HG03432 (cell line): Measurements from ENCODE around the gene NSMCE1.

Experiments used
- ATAC-seq: cut with Tn5 transposase; IDR thresholded peaks from one replicate; pipeline ENCODE4 v1.9.1; 2021; ENCODE audit warnings: mild to moderate bottlenecking, moderate library complexity; ENCODE audit not compliant: unreplicated experiment

The NSMCE1 gene

DNA sequence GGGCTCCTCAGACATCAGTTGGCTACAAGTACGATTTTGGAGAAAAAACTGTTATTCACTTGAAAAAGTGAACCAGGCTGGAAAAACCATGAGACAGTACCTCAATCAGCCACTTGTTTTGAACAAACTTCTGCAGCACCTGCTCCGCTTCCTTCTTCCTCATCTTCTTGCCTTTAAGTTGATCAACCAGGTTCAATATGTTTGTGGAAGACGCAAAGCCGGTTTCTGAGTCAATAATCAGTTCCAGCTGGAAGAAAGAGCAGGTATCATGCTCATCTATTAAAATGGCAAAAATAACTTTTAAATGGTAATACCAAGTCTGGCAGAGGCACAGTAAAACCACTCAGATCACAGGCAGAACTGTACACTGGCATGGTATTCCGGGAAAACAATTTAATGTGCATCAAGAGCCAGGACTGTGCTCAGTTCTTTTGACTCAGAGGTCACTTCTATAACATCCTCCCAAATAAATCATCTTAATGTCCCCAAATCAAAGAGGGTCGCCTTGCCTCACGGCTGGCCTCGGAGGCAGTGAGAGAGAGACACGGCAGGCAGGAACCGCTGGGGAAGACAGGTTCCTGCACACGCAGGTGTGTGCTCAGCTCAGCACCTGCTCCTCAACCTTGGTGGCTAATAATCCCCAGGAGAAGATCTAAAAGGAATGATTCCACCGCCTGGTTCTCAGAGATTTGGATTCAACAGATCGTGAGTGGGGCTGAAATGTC, 35.5 kb downstream of the NSMCE1 start:
- no peak for ATAC-seq

DNA sequence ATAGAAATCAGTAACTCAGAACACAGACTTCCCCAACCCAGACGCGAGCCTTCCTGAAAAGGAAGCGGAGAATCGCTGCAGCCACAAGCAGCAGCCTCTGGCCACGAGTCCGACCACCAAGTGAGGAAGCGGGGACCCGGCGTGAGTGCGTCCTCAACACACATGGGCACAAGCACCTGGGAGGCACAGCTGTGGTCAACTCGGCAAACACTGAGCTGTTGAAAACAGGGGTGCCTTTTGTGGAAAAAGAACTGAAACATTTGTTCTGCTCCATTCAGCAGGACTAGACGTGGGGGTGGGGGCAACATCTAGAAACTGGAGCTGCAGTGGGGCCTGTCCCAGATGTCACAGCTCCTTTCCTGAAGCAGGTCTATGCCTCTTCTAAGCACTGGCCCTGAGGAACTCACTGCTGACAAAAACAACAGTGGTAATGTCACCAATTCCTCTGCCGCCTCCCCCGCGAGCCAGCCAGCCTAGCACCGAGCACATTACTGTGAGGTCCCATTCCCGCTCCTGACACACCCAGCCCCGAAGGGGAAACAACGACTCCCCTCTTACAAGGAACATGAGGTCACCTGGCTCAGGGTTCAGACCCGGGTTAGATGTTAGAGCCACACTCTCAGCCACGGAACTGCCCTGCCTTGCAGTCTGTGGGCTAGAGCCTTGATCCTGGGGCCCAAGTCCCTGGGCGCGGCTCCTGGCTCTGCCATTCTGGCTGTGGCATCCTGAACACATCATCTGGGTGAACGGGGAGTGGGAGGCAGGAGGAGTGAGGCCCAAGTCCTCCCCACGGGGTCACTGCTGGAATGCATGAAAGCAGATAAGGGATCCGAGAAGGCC, 36.3 kb downstream of the NSMCE1 start:
- peak; percentile 42 for ATAC-seq

DNA sequence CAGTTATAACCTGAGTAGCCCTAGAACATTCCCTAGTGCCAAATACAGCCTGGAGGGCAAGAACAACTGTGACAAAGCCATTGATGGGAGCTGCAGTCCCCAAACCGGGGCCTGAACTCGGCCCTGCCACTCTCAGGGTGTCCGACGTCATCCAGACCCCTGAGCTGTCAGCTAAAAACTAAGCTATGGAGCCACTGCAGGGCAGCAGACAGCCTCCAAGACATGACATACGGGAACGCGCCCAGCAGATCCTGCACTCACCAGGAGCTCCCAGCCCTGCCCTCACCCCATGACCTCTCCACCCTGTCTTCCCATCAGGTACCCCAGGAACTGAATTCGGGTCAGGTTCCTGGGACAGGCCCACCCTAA, 36.9 kb downstream of the NSMCE1 start:
- ATAC-seq, result no peak

DNA sequence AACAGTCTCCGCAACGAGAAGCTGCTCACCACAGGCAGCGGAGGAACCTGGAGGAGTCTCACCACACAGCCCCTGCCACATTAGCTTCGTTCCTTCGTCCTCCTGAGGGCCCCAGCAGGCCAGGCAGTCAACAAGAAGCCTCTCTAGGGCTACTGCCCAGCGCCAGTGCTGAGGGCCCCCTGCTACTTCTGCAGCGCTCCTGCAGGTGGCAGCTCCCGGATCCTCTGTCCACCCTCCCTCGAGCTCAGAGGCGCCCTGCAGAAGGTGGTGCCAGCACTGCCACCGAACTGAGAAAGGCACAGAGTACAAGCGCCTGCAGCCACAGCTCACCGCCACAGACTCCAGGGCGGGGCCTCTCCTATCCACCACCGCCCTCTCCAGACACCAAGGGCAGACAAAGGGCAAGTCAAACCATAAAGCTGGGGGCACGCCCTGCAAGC, 38.0 kb downstream of the NSMCE1 start:
- no peak for ATAC-seq

DNA sequence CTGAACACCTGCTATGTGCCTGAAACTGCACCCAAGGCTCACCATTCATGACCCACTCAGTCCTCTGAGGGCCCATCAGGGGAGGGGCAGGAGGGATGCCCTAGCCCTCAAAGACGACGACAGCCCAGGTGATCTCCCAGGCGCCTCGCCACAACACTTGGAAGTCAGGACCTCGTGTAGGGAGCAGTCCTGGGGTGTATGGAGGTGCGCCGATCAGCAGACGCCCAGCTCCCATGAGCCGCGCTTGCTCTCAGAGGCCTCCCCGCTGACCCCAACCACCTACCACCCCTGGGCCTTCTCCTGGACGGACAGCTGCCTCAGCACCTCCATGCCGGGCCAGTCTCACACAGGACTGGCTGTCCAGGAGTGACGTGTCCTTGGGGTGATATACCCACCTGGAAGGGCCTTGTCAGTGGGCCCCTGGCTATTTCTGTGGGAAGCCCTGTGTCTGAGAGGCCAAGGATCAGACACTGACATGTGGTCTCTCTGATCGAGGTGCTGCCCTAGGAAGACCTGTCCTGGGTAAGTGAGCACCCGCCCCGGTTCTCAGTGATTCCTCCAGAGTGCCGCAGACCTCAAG, 38.6 kb downstream of the NSMCE1 start:
- ATAC-seq, result no peak

DNA sequence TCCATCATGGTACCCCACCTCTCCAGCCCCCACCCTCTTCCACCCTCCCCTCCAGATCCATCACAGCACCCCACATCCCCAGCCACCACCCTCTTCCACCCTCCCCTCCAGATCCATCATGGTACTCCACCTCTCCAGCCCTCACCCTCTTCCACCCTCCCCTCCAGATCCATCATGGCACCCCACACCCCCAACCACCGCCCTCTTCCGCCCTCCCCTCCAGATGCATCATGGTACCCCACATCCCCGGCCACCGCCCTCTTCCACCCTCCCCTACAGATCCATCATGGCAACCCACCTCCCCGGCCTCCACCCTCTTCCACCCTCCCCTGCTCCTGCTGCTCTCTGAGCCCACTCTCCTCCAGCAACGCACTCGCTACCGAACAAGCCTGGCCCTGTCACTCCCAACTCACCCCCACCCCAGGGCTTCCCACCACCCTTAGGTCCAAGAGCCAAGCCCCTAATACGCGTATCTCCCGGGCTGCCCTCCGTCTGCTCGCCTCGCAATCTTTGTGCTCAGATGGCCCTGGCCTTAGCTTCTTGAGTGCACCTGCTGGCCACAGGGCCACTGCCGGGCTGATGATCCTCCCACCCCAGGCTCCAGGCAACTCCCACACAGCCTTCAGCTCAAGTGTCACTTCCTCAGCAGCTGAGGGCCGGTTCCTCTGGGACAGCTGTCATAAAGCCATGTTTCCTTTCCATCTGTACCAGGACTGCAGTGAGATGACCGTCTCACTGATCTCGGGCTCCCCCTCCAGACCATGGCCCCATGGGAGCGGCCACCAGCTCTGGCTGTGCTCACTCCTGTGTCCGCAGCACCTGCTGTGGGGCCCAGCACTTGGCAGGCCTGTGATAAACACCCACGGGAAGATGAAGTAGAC, 39.7 kb downstream of the NSMCE1 start:
- no peak for ATAC-seq

DNA sequence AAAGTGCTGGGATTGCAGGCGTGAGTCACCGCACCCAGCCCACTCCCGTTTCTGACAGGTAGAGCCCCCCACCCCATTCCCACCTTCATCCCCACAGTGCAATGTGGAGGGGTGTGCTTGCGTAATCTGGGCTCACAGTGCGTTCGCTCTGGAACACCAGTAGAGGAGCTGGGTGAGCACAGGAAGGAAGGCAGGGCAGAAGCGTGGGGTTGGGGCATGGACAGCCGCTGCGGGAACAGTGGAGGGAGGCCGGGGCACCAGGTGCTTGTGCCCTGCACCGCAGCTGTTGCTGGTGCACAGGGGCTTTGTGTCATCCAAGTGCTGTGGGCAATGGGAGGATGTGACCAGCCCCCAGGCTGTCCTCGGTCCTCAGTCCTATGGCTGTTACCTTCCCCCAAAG, 40.5 kb downstream of the NSMCE1 start:
- no peak for ATAC-seq

DNA sequence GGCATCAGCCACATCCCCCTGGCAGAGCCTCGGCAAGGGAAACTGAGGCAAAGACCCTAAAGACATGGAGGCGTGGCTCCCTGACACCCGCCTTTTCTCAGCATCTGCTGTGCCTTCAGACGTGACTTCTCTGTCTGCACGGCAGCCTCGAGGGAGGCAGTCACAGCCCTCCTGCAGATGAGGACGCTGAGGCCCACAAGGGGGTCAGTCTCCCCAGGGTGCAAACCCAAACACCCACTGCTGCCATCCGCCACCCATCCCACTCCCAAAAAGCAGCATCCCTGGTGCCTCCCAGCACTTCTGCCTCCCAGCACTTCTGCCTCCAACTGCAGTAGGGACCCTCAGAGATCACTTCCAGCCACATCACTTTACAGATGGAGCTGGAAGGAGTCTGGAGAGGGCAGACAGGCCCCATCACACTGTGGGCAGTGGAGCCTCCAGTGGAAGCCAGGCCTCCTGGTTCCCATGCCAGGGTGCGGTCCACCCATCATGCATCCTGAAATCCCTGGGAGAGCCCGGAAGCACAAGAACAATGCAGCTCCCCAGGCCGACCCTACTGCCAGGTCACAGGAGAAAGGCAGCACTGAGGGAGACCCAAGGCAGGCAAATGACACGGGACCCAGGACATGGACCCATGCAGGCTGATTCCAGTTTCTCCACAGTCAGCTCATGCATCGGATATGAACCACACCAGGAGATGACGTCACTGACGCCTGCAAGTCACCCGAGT, 41.4 kb downstream of the NSMCE1 start:
- no peak for ATAC-seq

DNA sequence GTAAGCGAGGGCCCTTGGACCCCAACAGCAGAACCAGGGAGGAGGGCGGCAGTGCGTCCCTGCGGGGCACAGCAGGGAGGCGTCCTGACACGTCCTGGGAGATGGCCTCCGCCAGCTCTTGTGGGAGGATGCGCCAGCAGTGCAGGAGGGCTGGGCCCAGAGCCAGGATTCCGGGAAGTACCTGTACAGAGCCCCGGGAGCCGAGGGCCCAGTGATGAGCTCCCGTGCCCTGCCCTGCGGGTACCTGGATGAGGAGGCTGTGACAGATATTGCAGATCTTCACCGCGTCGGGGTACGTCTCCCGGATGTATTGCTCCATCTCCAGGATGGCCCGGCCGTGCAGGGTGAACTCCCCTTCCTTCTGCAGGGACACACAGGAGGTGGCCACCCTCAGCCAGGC, 42.1 kb downstream of the NSMCE1 start:
- no peak for ATAC-seq

DNA sequence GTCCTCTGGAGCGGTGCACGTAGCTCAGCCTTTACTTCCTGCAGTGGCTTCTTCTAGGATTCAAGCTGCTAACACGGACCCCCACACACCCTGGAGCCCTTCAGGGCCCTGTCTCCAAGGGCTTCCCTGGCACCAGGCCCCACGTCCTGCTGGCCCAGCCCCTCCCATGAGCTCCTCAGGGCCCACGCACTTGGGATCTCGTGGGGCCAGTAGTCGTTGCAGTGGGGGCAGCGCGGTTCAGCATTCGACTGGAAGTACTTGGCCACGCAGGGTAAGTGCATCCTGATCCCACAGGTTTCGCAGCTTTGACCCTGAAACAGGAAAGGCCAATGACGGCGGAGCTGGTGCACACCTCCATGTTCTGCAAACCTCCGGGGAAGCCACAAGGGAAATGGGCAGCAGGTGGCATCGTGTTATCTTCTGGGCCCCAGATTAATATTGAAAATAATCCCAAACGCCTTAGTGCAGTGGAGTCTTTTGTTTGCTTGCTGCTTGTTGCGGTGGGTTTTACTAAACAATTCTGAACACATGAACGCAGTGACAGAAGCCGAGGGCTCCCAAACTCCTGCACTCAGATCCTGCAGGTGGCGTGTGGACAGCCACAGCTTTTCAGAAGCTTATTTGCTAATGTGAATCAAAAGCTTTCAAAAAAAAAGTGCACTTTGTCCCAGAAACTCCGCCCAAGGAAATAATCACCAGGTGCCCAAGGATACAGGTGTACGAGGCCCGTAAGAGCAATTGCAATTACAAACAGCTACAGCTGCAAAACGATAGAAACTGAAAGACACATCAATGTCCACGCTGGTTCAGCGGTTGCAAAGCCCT, 42.8 kb downstream of the NSMCE1 start:
- ATAC-seq, result no peak

DNA sequence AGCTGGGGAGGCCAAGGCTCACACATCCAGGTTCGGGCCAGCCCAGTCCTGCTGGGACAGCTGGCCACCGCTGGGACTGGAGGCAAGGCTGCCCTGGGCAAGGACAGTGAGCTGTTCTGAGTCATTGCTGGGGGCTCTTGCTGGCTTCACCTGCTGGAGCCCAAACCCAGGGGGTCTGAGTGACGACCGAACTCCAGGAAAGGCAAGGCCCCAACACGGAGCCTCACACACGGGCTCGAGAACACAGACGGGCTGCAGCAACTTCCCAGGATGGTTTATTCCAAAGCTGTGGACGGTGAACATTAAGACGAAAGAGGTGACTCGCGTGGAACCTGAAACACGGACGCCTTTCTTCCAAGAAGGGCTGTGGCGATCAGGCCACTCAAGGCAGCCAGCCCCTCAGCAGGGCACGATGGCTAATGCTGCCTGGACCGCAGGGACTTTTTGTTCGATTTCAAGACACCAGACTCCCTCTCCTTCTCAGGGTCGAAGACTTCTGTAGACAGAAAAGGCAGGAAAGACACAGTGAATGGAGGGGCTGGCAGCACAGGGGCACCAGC, 43.8 kb downstream of the NSMCE1 start:
- ATAC-seq, result no peak

DNA sequence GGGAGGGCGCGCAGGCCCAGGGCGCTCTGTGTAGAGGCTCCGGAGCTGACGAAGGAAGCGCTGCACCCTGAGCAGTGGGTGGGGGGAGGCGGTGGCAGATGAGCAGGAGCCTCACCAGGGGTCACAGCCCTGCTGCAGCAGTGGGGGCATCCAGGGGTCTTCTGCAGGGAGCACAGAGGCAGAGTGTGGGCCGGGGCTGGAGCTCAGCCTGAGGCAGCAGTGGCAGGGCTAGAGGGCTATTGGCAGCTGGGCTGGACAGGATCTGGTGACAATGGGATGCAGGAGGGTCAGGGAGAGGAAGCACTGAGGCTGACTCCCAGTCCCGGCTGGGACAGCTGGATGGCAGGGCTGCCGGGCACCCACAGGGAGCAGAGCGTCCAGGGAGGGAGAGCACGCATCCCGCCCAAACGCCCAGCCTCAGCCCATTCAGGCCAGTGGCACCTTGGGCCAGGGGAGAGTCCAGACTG, 44.3 kb downstream of the NSMCE1 start:
- ATAC-seq, result no peak

DNA sequence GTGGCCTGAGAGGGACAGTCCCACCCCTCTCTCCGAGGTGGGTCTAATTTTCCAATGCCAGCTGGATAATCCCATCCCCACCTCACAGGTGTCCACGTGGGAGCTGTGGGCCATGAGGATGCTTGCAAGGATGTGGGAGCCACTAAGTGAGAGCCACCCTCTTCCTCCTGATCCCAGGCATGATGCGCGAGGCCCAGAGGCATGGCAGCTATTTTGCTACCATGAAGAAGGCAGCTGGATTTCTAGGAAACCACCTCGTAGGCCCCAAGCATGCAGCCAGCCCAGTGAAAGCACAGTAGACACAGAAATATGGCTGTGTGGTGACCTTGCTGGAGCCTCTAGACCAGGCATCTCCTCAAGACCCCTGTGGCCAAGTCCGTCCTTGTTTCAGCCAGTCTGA, 44.9 kb downstream of the NSMCE1 start:
- ATAC-seq, result no peak

DNA sequence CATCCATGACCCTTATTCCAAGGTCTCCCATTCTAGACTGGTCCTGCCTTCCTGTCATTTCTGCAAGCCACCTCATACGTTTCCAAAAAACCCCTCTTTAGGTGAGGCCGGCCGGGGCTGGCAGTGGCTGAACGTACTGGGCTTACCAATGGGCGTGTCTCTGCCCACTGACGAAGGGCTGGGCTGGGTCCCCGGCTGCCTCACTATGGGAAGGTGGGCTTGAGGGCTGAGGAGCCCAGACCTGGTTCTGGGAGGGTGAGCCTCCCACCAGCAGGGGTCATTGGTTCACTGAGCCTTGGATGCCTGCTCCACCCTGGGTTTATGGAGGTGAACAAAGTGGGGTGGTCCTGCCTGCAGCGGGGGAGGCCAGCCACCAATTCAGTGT, 45.4 kb downstream of the NSMCE1 start:
- no peak for ATAC-seq

DNA sequence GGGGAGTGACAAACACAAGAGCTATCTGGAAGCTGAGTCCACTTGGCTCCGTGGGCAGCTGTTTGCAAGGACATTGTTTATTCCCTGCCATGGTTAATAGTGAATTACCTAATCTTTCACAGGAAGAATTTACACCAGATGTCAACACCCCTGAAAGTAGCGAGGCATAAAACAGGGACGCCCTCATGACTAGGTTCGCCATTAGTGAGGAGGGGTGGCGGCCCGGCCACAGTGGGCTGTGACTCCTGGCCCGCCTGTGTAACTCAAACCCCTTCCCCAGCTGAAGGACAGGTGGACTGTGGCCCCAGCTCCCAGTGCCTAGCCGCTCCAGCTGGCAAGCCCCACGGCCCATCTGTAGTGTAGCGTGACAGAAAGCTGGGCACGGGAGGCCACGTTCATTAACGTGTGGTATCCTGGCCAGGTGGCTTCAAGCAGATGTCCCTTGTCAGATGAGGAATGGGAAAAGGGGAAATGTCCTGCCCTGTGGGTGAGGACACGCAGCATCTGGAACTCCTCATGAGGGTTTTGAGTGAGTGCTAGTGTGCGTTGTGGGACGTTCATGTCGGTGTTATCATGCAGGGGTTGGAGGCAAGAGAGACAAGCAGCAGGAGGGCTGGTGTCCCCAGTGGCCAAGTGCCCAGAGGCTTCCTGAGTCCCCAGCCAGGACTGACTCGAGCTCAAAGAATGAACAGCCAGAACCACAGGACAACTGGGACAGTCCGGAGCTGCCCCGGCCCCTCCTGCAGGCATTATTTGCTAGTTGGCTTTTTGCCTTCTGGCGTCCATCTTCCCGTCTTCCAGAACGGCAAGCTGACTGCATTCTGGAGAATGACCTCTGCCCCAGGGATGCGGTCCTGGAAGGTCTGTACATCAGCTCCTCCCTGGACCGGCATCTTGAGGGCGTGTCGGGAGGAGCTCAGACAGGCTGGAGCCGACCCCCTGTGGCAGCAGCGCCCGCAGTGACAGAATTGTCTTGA, 46.0 kb downstream of the NSMCE1 start:
- no peak for ATAC-seq

DNA sequence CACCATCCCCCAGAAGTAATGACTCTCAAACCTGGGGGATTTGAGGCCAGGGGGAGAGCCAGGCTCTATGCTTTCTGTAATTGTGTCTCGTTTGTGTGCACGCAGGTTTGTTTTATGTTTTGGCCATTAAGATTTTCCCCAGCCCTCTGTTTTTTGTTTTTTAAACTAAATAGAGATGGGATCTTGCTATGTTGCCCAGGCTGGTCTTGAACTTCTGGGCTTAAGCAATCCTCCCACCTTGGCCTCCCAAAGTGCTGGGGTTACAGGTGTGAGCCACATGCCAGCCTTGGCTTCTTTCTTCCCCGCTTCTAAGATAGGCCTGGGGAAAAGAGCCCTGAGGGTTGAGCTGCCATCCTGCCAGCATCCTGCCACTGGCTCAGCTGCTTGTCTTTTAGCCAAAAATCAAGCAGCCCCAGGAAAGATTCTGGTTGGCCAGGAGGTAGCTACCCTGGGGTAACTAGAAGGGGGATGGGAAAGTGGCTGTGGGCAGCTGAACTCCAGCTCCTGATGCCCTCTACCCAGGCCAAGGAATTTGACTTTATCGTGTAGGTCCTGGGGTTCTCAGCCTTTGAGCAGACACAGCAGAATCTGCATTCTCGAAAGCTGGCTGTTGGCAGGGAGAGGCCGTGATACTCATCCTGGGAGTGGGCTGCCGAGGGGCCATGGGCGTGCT, 46.9 kb downstream of the NSMCE1 start:
- no peak for ATAC-seq

DNA sequence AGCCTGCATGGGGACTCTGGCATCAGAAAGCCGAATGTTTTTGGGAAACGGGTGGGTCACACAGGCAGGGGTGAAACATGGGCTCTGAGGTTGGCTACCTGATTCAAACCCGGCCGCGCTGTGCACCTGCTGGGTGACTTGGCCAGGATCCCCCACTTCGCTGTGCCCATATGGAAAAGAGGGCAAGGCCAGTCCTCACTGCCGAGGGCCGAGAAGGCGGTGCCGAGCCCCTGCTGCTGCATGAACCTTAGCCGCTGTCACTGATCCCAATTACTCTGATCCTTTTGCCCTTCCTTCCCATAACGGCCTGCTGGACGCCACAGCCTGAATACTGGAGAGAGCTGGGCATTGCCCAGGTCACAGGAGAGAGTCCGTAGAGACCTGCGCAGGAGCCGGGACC, 47.6 kb downstream of the NSMCE1 start:
- ATAC-seq, result no peak
